GM18498 (cell line): ENCODE measurements around the gene ITGA2.
A peak's percentile ranks its signal among the peaks of the same experiment; 100 is the strongest.

Experiments
- ATAC-seq: cut with Tn5 transposase; IDR thresholded peaks from one replicate; pipeline ENCODE4 v1.9.1; 2021; ENCODE audit warnings: mild to moderate bottlenecking, moderate library complexity; ENCODE audit not compliant: unreplicated experiment

The ITGA2 gene

DNA sequence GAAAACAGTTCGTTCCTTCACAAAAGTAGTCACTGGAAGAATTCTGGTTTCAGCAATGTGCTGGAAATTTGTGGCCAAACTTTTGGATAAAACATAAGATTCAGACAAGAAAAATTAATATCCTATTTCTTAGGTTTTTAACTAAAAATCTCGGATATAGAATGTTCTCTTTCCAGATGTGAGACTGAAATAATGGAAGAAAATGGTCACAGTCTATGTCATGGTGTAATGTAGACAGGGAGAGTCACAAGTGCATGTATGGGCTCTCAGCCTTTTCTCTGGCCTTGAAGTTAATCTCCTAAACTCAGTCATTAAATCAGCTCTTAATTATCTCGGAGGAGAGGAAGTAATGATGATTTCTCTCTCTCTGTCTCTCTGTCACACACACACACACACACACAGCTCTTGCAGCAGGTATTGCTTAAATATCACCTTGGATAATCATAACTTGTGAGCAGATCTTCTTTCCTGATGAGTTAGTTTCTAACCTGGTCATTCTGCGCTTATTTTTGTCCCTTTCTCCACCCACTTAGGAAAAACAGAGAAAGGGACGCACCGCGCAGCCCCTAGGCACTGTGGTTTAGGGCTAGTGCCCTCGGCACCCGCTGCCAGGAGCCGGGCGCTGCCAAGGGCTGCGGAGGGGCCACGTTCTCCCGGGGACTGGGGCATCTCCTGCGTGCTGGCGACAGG is 672 bp upstream of the ITGA2 start:
- peak; percentile 3 for ATAC-seq

DNA sequence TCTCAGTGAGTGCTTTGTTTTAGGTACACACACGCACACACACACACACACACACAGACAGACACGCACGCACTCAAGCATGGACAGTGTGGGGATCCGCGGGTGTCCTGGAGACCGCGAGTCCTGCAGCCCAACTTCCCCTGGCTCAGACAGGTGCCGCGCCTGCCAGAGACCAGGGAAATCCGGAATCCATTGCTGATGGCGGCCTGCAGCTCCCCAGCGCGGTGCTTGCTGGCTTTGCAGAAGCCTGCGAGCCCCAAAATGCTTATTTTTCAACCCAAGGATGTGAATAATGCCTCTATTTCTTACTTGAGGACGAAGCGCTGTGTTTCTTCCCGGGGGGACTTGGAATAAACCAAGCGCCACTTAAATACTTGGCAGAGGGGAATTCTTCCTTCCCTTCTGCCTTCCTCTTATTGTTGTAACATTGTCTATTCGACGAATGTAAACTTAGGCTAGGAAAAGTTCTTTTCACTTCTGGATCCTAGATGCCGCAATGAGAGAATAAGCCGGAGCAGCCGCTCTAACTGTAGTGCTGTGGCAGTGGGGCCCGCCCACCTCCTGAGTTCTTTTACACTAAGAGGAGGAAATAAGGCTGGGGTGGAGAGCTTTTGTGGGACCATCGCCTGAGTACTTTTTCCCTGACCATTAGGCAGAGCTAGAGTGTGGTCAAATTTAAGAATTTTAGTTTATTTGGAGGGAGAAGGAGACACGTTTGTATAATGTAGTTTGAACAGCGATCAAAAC is 802 bp downstream of the ITGA2 start:
- peak; percentile 33 for ATAC-seq

DNA sequence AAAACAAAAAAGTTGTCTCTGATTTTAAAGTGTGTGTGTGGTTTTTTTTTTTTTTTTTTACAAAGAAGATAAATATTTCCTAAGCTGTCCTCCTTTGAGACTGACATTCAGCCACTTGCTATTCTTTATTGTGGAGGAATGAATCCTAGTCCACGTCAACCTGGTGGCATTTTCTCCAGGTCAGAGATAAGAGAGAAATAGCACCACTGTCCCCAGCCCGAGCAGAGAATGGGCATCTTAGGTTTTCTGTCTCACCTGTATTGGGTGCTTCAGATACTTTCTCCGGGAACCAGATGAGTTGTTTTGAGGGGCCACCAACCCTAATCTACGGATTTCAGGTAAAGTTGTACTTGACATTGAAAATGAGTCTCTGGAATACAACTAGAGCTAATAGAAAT is 1.4 kb downstream of the ITGA2 start:
- ATAC-seq: no peak

DNA sequence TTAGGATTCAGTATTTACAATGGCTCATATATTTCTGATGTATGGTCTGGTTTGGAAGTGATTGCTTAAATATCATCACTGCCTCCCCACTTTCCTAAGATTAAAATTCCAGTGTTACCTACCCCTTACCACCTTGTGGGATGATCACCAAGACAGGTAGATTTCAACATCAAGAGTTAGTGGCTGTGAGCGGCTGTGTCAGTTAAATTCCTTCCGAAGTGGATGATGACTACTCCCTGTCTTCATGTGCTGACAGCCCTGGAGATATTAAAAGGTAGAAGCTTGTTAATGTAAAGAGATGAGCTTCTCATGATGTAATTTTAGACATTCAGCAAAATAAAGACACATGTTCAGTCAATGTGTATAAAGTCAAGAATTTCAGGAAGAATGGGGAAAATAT is 4.2 kb downstream of the ITGA2 start:
- no peak for ATAC-seq

DNA sequence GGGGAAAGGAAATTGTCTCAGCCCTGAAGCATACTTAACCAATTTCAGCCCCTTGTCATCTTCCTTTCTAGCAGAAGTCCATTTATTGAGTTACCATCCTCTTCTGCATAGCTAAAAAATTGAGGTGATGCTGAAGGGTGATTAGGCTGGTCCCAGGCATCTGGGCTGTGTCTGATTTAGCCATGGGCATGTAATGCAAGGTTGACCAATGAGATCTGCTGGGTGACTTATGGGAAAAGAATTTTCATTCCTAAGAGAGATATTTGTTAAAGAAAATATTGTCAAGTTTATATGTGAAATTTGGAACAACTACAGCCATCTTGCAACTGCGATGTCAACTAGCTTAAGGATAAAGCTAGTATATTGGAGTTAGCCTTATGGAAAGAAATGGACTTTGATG is 5.1 kb downstream of the ITGA2 start:
- ATAC-seq: no peak

DNA sequence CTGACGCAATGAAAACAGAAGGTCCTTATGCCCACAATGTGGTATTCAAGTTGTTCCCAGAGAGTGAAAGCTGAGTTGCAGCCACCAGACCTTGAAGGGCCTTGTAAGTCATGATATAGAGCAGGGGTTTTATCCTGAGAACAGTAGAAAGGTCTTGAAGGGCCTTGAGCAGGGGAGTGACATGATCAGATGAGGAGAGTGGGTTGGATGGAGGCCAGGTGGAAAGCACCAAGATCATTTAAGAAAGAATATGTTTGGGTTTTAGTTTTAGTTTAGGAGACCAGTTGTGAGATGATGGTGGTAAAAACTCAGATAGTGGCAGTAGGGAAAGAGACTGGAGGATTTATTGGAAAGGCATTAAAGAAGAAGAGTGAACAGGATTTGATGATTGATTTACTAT is 5.9 kb downstream of the ITGA2 start:
- ATAC-seq: peak; percentile 44

DNA sequence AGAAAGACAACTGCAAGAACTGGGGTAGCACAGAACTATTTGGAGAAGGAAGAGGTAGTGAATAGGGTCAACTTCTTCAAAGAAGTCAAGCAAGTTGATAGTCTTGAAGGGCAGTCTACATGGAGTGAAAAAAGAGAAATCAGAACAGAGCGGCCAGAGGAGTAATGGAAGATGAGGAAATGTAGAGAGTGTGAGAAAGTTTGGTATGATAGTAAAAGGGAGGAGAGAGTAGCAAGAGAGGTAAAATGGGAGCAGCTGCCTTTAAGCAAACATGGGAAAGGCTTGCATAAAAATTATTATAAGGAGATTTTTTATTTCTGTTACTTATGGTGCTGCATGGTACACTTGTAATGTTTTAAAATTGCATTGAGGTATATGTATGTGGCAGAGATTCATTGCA is 6.8 kb downstream of the ITGA2 start:
- no peak for ATAC-seq

DNA sequence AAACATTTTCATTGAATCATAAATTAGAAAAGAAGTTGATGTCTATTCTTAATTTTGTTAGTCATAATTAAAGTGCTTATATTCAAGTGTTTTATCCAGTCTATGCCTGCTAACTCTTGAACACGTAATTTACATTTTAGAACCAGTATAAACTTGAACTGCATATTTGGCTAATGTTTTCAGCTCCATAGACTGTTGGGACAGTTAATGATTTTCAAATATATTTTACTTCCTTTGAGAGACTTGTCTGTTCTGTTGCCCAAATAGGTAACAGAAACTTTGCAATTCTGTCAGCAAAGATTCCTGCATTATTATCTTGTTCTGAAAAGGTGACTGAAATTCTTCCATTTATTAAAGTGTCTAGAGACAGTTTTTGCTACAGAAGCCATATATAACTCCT is 7.8 kb downstream of the ITGA2 start:
- no peak for ATAC-seq

DNA sequence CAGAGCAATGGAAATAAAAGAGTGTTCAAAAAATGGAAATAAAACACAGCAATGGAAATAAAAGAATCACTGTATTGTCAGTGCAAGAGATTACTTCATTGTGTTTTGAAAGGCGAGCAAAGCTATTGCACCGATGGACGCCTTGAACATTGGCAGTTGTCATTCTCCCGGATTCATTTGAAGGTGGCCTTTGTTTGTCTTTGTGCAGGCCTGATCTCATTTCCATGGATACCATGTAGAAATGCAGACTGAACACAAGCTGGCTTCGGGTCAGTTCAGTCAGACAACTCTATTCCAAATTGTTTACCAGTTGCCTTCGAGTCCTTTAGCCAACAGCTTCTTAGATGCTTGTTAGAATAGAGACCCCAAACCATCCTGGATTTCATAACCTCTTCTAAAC is 8.3 kb downstream of the ITGA2 start:
- ATAC-seq: no peak

DNA sequence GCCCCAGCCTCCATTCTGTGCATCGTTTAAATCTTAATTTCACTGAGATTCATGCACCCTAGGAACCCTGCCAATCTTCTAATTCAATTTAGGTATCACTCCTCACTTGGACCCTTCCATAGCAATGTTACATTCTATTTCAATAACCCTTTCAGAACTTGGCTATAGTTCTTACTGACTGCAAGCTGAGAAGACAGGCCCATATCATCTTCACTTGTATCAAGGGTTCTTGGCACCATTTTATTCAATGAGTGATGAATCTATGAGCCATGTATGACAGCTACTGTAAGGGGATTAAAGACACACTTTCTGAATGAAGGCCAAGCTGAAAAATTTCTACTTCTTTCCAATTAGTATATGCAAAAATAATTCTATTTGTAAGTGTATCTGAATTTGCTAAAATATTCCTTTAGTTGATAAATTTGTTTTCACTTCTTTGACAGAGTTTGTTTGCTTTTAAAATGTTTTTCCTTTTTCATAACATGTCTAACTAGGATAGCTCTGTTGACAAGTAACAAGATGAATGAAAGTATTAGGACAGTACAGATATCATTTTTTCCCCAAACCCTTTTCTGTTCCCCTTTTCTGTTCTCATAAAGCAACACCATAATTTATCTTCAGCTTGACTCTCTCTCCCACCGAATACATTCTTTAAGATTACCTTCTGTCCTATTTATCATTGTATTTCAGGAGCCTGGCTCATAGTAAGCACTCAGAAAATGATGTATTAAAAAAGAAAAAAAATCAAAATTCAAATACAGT is 9.6 kb downstream of the ITGA2 start:
- ATAC-seq: peak; percentile 68

DNA sequence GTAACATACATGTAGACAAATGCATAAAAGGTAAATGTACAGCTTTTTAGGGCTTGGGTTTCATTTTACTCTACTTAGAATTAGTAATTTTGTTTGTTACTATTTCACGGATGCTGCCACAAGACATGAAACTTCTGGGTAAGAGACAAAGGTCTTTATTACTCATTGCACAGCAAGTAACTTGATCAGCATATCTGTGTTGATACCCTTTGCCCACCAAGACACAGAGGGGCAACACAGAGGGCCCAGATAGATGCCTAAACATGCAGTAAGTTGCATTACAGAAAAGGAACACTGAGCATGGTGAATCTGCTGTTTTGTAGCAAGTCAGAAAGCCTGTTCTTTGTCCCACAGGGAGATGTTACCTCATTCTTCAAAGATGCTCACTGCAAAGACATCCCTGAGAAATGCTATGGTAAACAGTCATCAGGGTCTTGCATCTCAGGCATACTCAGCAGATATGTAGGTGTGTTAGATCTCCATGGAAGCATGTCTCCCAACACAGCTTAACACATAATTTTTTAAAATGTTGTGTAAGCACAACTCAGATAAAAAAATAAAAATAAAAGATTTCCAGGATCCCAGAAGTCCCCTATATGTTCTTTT is 10.3 kb downstream of the ITGA2 start:
- peak; percentile 34 for ATAC-seq

DNA sequence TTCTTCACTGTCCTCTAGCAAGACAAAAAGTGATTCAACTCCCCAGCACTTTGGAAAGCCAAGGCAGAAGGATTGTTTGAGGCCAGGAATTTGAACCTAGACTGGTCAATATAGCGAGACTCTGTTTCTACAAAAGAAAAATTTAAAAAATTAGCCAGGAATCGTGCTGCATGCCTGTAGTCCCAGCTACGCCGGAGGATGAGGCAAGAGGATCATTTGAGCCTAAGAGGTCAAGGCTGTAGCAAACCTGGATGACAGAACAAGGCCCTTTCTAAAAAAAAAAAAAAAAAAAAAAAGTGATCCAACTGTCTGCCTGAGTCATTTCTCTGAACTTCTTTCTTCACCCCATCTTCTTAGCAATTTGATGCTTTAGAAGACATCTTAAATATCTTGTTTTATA is 12.4 kb downstream of the ITGA2 start:
- no peak for ATAC-seq

DNA sequence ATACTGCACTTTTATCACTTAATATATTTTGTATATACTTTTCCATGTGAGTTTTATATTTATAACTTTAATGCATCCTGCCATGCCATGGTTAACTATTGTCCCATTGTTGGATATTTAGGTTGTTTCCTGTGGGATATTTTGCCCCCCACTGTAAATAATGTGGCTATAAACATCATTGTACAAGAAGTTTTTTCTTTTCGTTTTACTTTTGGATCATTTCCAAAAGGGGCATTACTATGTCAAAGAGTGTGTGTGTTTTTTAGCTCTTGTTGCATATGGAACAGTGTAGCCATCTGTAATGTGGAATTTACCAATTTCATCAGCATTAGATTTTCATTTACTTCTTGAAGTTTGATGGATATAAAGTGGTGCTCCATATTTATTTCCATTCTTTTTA is 13.3 kb downstream of the ITGA2 start:
- no peak for ATAC-seq

DNA sequence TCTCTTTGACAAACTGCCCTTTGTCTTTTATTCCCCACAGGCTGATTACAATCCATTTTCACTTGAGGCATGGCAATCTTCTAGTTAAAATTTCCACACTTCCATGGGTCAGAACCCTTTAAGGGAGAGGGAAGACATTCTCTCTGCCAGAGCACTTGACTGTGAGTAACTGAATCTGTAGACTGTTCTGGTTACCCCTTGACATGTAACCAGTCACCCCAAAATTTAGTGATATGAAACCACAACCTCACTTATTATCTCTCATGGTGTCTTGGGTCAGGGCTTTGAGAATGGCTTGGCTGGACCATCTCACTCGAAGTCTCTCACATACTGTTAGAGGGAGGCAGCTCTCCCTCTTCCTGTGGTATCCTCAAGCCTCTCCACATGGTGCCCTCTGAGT is 14.0 kb downstream of the ITGA2 start:
- ATAC-seq: no peak

DNA sequence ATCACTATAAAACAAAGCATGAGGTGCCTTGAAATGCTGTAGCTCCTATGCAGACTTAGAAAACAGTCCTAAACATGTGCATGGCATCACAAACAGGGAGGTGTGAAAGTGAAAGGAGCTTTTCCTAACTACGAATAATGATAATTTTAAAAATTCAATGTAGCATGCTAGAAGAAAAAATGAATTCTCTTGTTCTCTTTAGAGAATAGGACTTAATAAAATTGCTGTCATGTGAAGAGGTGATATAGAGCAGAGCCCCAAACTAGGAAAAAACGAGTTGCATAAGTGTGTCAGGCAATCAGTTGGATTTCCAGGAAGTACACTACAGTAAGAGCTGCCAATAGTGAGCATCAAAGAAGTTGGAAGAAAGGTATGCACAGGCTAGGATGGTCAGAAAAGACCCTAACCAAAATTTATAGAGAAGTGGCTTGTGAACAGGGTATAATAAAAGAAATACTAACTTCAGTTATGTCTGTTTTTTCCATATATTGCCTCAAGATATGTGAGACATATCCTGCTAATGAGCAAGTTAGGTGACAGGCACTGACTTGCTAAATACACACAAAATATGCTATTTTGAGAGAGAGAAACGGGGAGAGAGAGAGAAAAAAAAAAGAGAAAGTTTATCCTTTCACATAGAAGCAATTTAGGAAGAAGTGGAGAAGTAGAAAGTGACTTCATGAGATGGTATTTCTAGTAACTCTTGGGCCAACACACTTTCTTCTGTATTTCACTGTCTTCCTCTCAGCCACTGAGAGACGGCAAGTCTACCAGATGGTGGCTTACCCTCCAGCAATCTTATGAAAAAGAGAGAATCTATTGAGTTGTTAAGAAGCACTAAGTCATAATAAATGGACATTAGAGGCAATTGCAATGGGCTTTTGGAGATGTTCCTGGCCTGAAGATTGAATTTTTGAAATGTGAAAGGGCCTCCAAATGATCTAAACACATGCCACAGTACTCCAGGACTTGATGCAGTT is 18.0 kb downstream of the ITGA2 start:
- no peak for ATAC-seq

DNA sequence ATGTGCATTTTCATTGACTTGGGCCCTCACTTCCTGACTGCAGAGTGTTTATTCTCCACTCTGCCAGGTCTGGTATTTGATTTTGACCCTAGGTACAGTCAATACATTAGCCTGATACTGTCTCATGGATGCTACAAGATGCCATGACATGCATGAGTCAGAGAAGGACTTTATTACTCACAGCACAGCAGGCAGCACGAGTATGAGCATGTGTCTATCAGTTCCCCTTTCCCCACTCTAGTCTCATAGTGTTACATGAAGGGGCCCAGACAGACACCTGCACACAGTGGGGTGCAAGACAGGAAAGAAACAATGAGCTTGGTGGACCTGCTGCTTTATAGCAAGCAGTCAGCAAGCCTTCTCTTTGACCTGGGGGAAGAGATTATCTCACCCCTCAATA is 19.6 kb downstream of the ITGA2 start:
- ATAC-seq: peak; percentile 91

DNA sequence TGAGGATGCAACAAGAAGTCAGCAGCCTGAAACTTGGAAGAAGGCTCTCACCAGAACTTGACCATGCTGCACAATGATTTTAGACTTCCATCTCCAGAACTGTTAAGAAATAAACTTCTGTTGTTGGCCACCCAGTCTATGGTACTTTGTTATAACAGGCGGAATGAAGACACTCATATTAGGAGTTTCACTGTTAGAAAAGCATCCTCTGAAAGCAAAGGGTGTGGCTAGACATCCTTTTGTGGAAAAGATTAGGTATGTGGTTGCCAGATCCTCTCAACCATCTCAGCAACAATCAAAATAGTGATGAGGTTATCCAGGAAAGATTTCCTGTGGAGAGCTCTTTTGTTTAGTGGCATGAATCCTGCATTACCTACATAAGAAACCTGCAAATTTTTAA is 20.7 kb downstream of the ITGA2 start:
- no peak for ATAC-seq

DNA sequence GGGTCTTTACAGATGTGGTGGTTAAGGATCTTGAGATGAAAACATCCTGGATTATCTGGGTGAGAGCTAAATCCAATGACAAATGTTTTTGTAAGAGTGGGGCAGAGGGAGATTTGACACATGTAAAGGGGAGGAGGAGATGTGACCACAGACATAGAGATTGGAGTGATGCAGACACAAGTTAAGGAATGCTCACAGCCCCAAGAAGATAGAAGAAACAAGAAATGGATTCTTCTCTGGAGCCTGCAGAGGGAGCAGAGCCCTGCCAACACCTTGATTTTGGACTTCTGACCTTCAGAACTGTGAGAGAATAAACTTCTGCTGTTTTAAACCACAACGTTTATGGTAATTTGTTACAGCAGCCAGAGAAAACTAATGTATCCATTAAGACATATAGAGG is 21.7 kb downstream of the ITGA2 start:
- ATAC-seq: no peak

DNA sequence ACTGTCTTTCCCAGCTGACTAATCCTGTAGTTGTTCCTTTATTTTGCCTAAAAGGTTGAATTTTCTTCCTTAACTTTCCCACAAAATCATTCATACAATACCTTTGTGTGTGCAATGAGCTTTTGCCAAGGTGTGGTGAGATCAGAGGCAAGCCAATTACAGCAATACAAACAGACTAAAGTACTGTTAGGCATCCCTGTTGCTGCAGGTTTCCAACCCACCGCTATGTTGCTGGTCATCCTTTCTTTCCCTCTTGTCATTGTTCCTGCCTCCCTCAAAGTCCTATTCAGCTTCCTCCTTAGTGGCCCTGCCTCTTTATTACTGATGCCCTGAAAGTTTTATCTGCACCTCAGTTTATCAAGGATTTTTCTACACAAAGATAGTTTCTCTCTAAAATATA is 22.1 kb downstream of the ITGA2 start:
- no peak for ATAC-seq

DNA sequence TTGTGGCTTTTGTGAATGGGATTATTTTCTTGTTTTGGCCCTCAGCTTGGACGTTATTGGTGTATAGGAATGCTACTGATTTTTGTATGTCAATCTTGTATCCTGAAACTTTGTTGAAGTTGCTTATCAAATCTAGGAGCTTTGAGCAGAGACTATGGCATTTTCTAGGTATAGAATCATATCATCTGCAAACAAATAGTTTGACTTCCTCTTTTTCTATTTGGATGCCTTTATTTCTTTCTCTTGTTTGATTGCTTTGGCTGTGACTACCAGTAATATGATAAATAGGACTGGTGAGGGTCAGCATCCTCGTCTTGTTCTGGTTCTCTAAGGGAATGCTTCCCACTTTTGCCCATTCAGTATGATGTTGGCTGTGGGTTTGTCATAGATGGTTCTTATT is 24.7 kb downstream of the ITGA2 start:
- ATAC-seq: no peak
